Type B pancreatic cell (in vitro differentiated cells): ENCODE results near the gene CYB5R3. TPM values are rescaled to one million over a fixed set of nuclear protein-coding genes. Genes with fewer than 3 reads are reported as not detected.

ENCODE experiments used
- DNase-seq: peaks from one replicate; pipeline ENCODE4 v3.0.0; 2021; ENCODE audit warnings: mixed read lengths; ENCODE audit not compliant: unreplicated experiment; ENCODE audit errors: extremely low spot score
- H3K27ac Mint-ChIP-seq: 2 replicates; pipeline ENCODE4 v1.8.0; 2021; ENCODE audit warnings: mild to moderate bottlenecking, mixed read lengths
- H3K27me3 Mint-ChIP-seq: 2 replicates; pipeline ENCODE4 v1.8.0; 2021; ENCODE audit warnings: mixed read lengths
- H3K36me3 Mint-ChIP-seq: 2 replicates; pipeline ENCODE4 v1.8.0; 2021; ENCODE audit warnings: mixed read lengths
- H3K4me1 Mint-ChIP-seq: one replicate; pipeline ENCODE4 v1.8.0; 2021; ENCODE audit warnings: mixed read lengths; ENCODE audit not compliant: unreplicated experiment
- H3K4me3 Mint-ChIP-seq: 2 replicates; pipeline ENCODE4 v1.8.0; 2021; ENCODE audit warnings: mild to moderate bottlenecking, mixed read lengths
- H3K9me3 Mint-ChIP-seq: 2 replicates; pipeline ENCODE4 v1.8.0; 2021; ENCODE audit warnings: mixed read lengths
- CTCF ChIP-seq: fragments of 200-600 bp; sonication (generic); conservative IDR thresholded peaks from 2 replicates; pipeline ENCODE4 v1.5.0; 2021; ENCODE audit warnings: antibody characterized with exemption, mild to moderate bottlenecking
- total RNA-seq: library from RNA; stranded (reverse); gene quantifications from 2 replicates; pipeline ENCODE4 v1.2.1, GENCODE V29; 2021; ENCODE audit warnings: low replicate concordance

CYB5R3 gene
- total RNA-seq, 1 donor from 2014 or later, result 102 TPM

- Mint-ChIP-seq H3K9me3 (no peaks in the 10 kb centered on the region), H3K4me1 (peaks cover 31% of the 10 kb centered on the region), H3K4me3 (no peak overlapping the region), H3K27ac (peak overlapping the region; percentile 61), H3K36me3 (no peaks in the 10 kb centered on the region), H3K27me3 (no peaks in the 10 kb centered on the region)
- no peak for TF ChIP-seq CTCF
- DNase-seq, result no peak
Measured at GRCh38 chr22:42685941-42686653, 36.9 kb upstream of the CYB5R3 start.

- Mint-ChIP-seq H3K27me3 (no peaks in the 10 kb centered on the region), H3K4me1 (peaks cover 31% of the 10 kb centered on the region), H3K4me3 (no peak overlapping the region), H3K27ac (no peak overlapping the region), H3K36me3 (no peaks in the 10 kb centered on the region), H3K9me3 (no peaks in the 10 kb centered on the region)
- no peak for DNase-seq
- TF ChIP-seq CTCF, result no peak
Measured at GRCh38 chr22:42684462-42685195, 35.4 kb upstream of the CYB5R3 start.

- Mint-ChIP-seq H3K4me1 (peaks cover 28% of the 10 kb centered on the region), H3K27ac (peak overlapping the region; percentile 46), H3K4me3 (no peak overlapping the region), H3K27me3 (no peaks in the 10 kb centered on the region), H3K36me3 (no peaks in the 10 kb centered on the region), H3K9me3 (no peaks in the 10 kb centered on the region)
- no peak for TF ChIP-seq CTCF
- no peak for DNase-seq
Measured at GRCh38 chr22:42683578-42684283, 34.5 kb upstream of the CYB5R3 start.

- DNase-seq, result no peak
- H3K27me3 Mint-ChIP-seq, result no peaks in the 10 kb centered on the region
- no peak for TF ChIP-seq CTCF
- H3K36me3 Mint-ChIP-seq, result no peaks in the 10 kb centered on the region
- peaks cover 19% of the 10 kb centered on the region for H3K4me1 Mint-ChIP-seq
- peak overlapping the region; percentile 62 for H3K27ac Mint-ChIP-seq
- no peak overlapping the region for H3K4me3 Mint-ChIP-seq
- no peaks in the 10 kb centered on the region for H3K9me3 Mint-ChIP-seq
Measured at GRCh38 chr22:42682113-42682851, 33.1 kb upstream of the CYB5R3 start.

GRCh38 chr22:42680648-42681047, 31.5 kb upstream of the CYB5R3 start:
- H3K27ac Mint-ChIP-seq, result no peak overlapping the region
- TF ChIP-seq CTCF, result no peak
- DNase-seq, result no peak
- no peaks in the 10 kb centered on the region for H3K27me3 Mint-ChIP-seq
- H3K9me3 Mint-ChIP-seq, result no peaks in the 10 kb centered on the region
- H3K4me3 Mint-ChIP-seq, result no peak overlapping the region
- peaks cover 21% of the 10 kb centered on the region for H3K4me1 Mint-ChIP-seq
- no peaks in the 10 kb centered on the region for H3K36me3 Mint-ChIP-seq
